ENCODE results near the gene IKZF1. TPM values are rescaled to one million over a fixed set of nuclear protein-coding genes. Genes with fewer than 3 reads are reported as not detected.

The IKZF1 gene
- total and polyA plus RNA-seq, 10 donors: 36.4 to 389 (median 231) TPM

- H3K9me3 ChIP-seq: no peaks in the 10 kb centered on the region
- peaks cover 0 to 87% (median 42%) of the 10 kb centered on the region in 6 donors for H3K36me3 ChIP-seq
- no peak for DNase-seq
- H3K27ac ChIP-seq: peak overlapping the region in 7 of 8 donors; percentile 18 to 88 (median 56)
- H3K4me1 ChIP-seq: peaks cover 38 to 93% (median 56%) of the 10 kb centered on the region in 6 donors
- H3K4me3 ChIP-seq: no peak overlapping the region
- TF ChIP-seq, protein P1, sequence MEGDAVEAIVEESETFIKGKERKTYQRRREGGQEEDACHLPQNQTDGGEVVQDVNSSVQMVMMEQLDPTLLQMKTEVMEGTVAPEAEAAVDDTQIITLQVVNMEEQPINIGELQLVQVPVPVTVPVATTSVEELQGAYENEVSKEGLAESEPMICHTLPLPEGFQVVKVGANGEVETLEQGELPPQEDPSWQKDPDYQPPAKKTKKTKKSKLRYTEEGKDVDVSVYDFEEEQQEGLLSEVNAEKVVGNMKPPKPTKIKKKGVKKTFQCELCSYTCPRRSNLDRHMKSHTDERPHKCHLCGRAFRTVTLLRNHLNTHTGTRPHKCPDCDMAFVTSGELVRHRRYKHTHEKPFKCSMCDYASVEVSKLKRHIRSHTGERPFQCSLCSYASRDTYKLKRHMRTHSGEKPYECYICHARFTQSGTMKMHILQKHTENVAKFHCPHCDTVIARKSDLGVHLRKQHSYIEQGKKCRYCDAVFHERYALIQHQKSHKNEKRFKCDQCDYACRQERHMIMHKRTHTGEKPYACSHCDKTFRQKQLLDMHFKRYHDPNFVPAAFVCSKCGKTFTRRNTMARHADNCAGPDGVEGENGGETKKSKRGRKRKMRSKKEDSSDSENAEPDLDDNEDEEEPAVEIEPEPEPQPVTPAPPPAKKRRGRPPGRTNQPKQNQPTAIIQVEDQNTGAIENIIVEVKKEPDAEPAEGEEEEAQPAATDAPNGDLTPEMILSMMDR (IDR thresholded peaks at IDR 0.05 in 8 of 11, conservative IDR thresholded peaks at IDR 0.05 in 3 of 11): no peak
- TF ChIP-seq POLR2AphosphoS5 (IDR thresholded peaks at IDR 0.05): no peak
- no peak for TF ChIP-seq POLR2A (IDR thresholded peaks at IDR 0.05)
- WGBS, 5 donors: 78 to 87% (median 81%) methylated on average over 2 of the region's 2 CpGs
- peaks cover 0 to 17% (median 0%) of the 10 kb centered on the region in 7 donors for H3K27me3 ChIP-seq (replicated peaks in 1 of 7)
- intact Hi-C loops (cut with DNase I; ENCODE audit: low total_unique reads): no loop called here
Measured at GRCh38 chr7:50397320-50397970, 92.9 kb downstream of the IKZF1 start.

DNA sequence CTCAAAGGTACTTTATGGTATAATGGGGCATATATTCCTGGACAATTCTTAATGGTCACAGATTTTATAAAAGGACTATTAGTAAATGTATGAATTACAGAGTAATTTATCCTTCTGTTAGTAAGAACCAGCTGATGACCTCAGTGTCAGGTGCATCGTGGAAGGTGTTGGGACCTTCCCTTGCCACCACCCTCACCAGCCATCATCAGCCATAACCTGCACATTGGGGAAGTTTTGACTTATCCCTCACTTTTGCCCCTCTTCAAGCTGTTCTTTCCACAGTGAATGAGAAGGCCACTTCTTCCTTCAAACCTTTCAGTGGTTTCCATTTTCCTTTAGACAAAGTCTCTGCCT is 93.4 kb downstream of the IKZF1 start:
- intact Hi-C loops (cut with DNase I; ENCODE audit: low total_unique reads): no loop called here
- TF ChIP-seq POLR2A (IDR thresholded peaks at IDR 0.05) (no peak), POLR2AphosphoS5 (IDR thresholded peaks at IDR 0.05) (no peak)
- TF ChIP-seq, protein P1 (IDR thresholded peaks at IDR 0.05 in 8 of 11, conservative IDR thresholded peaks at IDR 0.05 in 3 of 11): no peak
- peaks cover 0 to 17% (median 0%) of the 10 kb centered on the region in 7 donors for H3K27me3 ChIP-seq (replicated peaks in 1 of 7)
- no peaks in the 10 kb centered on the region for H3K9me3 ChIP-seq
- peak overlapping the region in 7 of 8 donors; percentile 18 to 88 (median 56) for H3K27ac ChIP-seq
- WGBS, 5 donors: 55 to 86% (median 66%) methylated on average over 1 of the region's 1 CpG
- no peak overlapping the region for H3K4me3 ChIP-seq
- no peak for DNase-seq
- H3K36me3 ChIP-seq: peaks cover 0 to 87% (median 42%) of the 10 kb centered on the region in 6 donors
- H3K4me1 ChIP-seq: peaks cover 38 to 93% (median 51%) of the 10 kb centered on the region in 6 donors

GRCh38 chr7:50399206-50399605 is 94.7 kb downstream of the IKZF1 start:
- peaks cover 28 to 93% (median 41%) of the 10 kb centered on the region in 6 donors for H3K4me1 ChIP-seq
- peaks cover 0 to 17% (median 0%) of the 10 kb centered on the region in 7 donors for H3K27me3 ChIP-seq (replicated peaks in 1 of 7)
- TF ChIP-seq POLR2A (IDR thresholded peaks at IDR 0.05): no peak
- TF ChIP-seq, protein P1 (IDR thresholded peaks at IDR 0.05 in 8 of 11, conservative IDR thresholded peaks at IDR 0.05 in 3 of 11): no peak
- TF ChIP-seq POLR2AphosphoS5 (IDR thresholded peaks at IDR 0.05): no peak
- H3K4me3 ChIP-seq: no peak overlapping the region
- DNase-seq: no peak
- intact Hi-C loops (cut with DNase I; ENCODE audit: low total_unique reads): no loop called here
- no peaks in the 10 kb centered on the region for H3K9me3 ChIP-seq
- H3K36me3 ChIP-seq: peaks cover 0 to 85% (median 37%) of the 10 kb centered on the region in 6 donors
- peak overlapping the region in 2 of 8 donors; percentile 75 to 88 for H3K27ac ChIP-seq
- 90 to 100% (median 93%) methylated on average over 1 of the region's 1 CpG for WGBS, 5 donors

- TF ChIP-seq POLR2AphosphoS5 (IDR thresholded peaks at IDR 0.05) (no peak), POLR2A (IDR thresholded peaks at IDR 0.05) (no peak)
- TF ChIP-seq, protein P1 (IDR thresholded peaks at IDR 0.05 in 8 of 11, conservative IDR thresholded peaks at IDR 0.05 in 3 of 11): no peak
- peaks cover 0 to 17% (median 0%) of the 10 kb centered on the region in 7 donors for H3K27me3 ChIP-seq (replicated peaks in 1 of 7)
- no peak overlapping the region for H3K4me3 ChIP-seq
- DNase-seq: no peak
- H3K36me3 ChIP-seq: peaks cover 0 to 85% (median 37%) of the 10 kb centered on the region in 6 donors
- intact Hi-C loops (cut with DNase I; ENCODE audit: low total_unique reads): no loop called here
- 66 to 86% (median 78%) methylated on average over 21 of the region's 21 CpGs for WGBS, 5 donors
- peaks cover 28 to 93% (median 41%) of the 10 kb centered on the region in 6 donors for H3K4me1 ChIP-seq
- peak overlapping the region in 1 of 8 donors; percentile 56 for H3K27ac ChIP-seq
- no peaks in the 10 kb centered on the region for H3K9me3 ChIP-seq
Measured at GRCh38 chr7:50399635-50400034, 95.1 kb downstream of the IKZF1 start.
